GM19395 (cell line): ENCODE measurements around the gene PSMB9.

Source experiments
- ATAC-seq: cut with Tn5 transposase; IDR thresholded peaks from one replicate; pipeline ENCODE4 v1.9.1; 2021; ENCODE audit warnings: mild to moderate bottlenecking, moderate library complexity; ENCODE audit not compliant: unreplicated experiment

The PSMB9 gene

GRCh38 chr6:32895006-32895345, 41.0 kb downstream of the PSMB9 start:
- no peak for ATAC-seq

GRCh38 chr6:32903952-32904351, 50.0 kb downstream of the PSMB9 start:
- no peak for ATAC-seq

GRCh38 chr6:32905078-32905477, 51.1 kb downstream of the PSMB9 start:
- no peak for ATAC-seq

- ATAC-seq = no peak
Measured at GRCh38 chr6:32906539-32906938, 52.5 kb downstream of the PSMB9 start.

- ATAC-seq = no peak
Measured at GRCh38 chr6:32908897-32909296, 54.9 kb downstream of the PSMB9 start.
